ENCODE data around the gene DTX1. TPM values are rescaled to one million over a fixed set of nuclear protein-coding genes. Genes with fewer than 3 reads are reported as not detected.

The DTX1 gene
- polyA plus RNA-seq, 1 experiment = 0.05 TPM

- no peaks in the 10 kb centered on the region; the same call in 1 of the 2 replicates for H3K9me3 ChIP-seq (ENCODE audit: control insufficient read depth, insufficient read depth, low read length)
- H3K4me3 ChIP-seq (ENCODE audit: low read depth, low read length) = no peak overlapping the region
- TF ChIP-seq CTCF (IDR thresholded peaks at IDR 0.05; ENCODE audit: low read depth, low read length) = no peak
- ChIA-PET CTCF (no interaction called here), POLR2A (no interaction called here)
- peaks cover 20% of the 10 kb centered on the region for H3K27me3 ChIP-seq (ENCODE audit: control insufficient read depth, insufficient read depth, low read length)
- DNase-seq (ENCODE audit: low read depth, low spot score) = no peak
- no peak overlapping the region for H3K27ac ChIP-seq (ENCODE audit: low read depth, low read length)
Measured at GRCh38 chr12:113075137-113075683, 18.7 kb downstream of the DTX1 start.

- no peak for DNase-seq (ENCODE audit: low read depth, low spot score)
- Histone ChIP-seq H3K4me3 (ENCODE audit: low read depth, low read length) (no peak overlapping the region), H3K27ac (ENCODE audit: low read depth, low read length) (no peak overlapping the region), H3K27me3 (ENCODE audit: control insufficient read depth, insufficient read depth, low read length) (peaks cover 20% of the 10 kb centered on the region), H3K9me3 (ENCODE audit: control insufficient read depth, insufficient read depth, low read length) (no peaks in the 10 kb centered on the region; the same call in 1 of the 2 replicates)
- ChIA-PET POLR2A (no interaction called here), CTCF (no interaction called here)
- no peak for TF ChIP-seq CTCF (IDR thresholded peaks at IDR 0.05; ENCODE audit: low read depth, low read length)
Measured at GRCh38 chr12:113077057-113077858, 20.7 kb downstream of the DTX1 start.

- POLR2A ChIA-PET = no interaction called here
- Histone ChIP-seq H3K9me3 (ENCODE audit: control insufficient read depth, insufficient read depth, low read length) (no peaks in the 10 kb centered on the region; the same call in 1 of the 2 replicates), H3K4me3 (ENCODE audit: low read depth, low read length) (no peak overlapping the region), H3K27me3 (ENCODE audit: control insufficient read depth, insufficient read depth, low read length) (peaks cover 20% of the 10 kb centered on the region), H3K27ac (ENCODE audit: low read depth, low read length) (no peak overlapping the region)
- no peak for TF ChIP-seq CTCF (IDR thresholded peaks at IDR 0.05; ENCODE audit: low read depth, low read length)
- CTCF ChIA-PET = no interaction called here
- no peak for DNase-seq (ENCODE audit: low read depth, low spot score)
Measured at GRCh38 chr12:113077859-113078255, 21.3 kb downstream of the DTX1 start.

- no peak overlapping the region for H3K4me3 ChIP-seq (ENCODE audit: low read depth, low read length)
- H3K27ac ChIP-seq (ENCODE audit: low read depth, low read length) = no peak overlapping the region
- ChIA-PET POLR2A (no interaction called here), CTCF (interaction anchor here (1.1 kb wide), 1 partner anchor 34 kb away, joined by 3 read pairs; no protein-coding TSS in a partner anchor)
- H3K9me3 ChIP-seq (ENCODE audit: control insufficient read depth, insufficient read depth, low read length) = no peaks in the 10 kb centered on the region; the same call in 1 of the 2 replicates
- no peak for TF ChIP-seq CTCF (IDR thresholded peaks at IDR 0.05; ENCODE audit: low read depth, low read length)
- H3K27me3 ChIP-seq (ENCODE audit: control insufficient read depth, insufficient read depth, low read length) = peaks cover 11% of the 10 kb centered on the region
- no peak for DNase-seq (ENCODE audit: low read depth, low spot score)
Measured at GRCh38 chr12:113081873-113082272, 25.3 kb downstream of the DTX1 start.

GRCh38 chr12:113082486-113083148, 26.1 kb downstream of the DTX1 start:
- H3K27me3 ChIP-seq (ENCODE audit: control insufficient read depth, insufficient read depth, low read length) = peaks cover 12% of the 10 kb centered on the region
- CTCF ChIA-PET = no interaction called here

More at GRCh38 chr12:113082486-113083148, 26.1 kb downstream of the DTX1 start:
- POLR2A ChIA-PET = no interaction called here
- Histone ChIP-seq H3K27ac (ENCODE audit: low read depth, low read length) (no peak overlapping the region), H3K4me3 (ENCODE audit: low read depth, low read length) (no peak overlapping the region), H3K9me3 (ENCODE audit: control insufficient read depth, insufficient read depth, low read length) (no peaks in the 10 kb centered on the region)
- no peak for TF ChIP-seq CTCF (IDR thresholded peaks at IDR 0.05; ENCODE audit: low read depth, low read length)
- no peak for DNase-seq (ENCODE audit: low read depth, low spot score)
